Caco-2 (cell line): ENCODE results near the gene TNNT2. TPM values are rescaled to one million over a fixed set of nuclear protein-coding genes. Genes with fewer than 3 reads are reported as not detected.

Experiments used
- BruUV-seq: library from RNA; stranded (reverse); fragments of 400-500 nt; replicated peaks from 2 replicates; lab custom pipeline; 2021; lab: Mats Ljungman, UMichigan
- CTCF ChIA-PET: fragments of 300-600 bp; sonication (Branson Sonifier 250); formaldehyde crosslinking; loops from one replicate; lab custom pipeline; 2022; ENCODE audit warnings: antibody characterized with exemption; lab: Charles Lee
- POLR2A ChIA-PET: fragments of 300-600 bp; sonication (Branson Sonifier 250); formaldehyde crosslinking; loops from one replicate; lab custom pipeline; 2022; ENCODE audit warnings: antibody characterized with exemption; lab: Charles Lee
- DNase-seq, 2 experiments: peaks; one replicate each; pipeline versions ENCODE4 v3.0.0 to v3.0.0-alpha.2; 2020 to 2022
- H3K27me3 ChIP-seq: replicated peaks from 2 replicates; pipeline ENCODE4 v1.6.0; 2011; ENCODE audit warnings: low read length; ENCODE audit not compliant: control insufficient read depth, insufficient read depth
- H3K36me3 ChIP-seq: 2 replicates; pipeline ENCODE4 v1.5.1; 2011; ENCODE audit warnings: low read length; ENCODE audit not compliant: control insufficient read depth, insufficient read depth
- H3K4me1 ChIP-seq: fragments of 250-450 bp; sonication (Bioruptor Pico); 2 replicates; pipeline ENCODE4 v1.5.1; 2020; ENCODE audit warnings: mild to moderate bottlenecking
- H3K4me3 ChIP-seq: 2 replicates; pipeline ENCODE4 v1.5.1; 2011; ENCODE audit warnings: low read depth, mild to moderate bottlenecking, control low read depth, low read length
- H3K9me3 ChIP-seq: fragments of 250-450 bp; sonication (Bioruptor Pico); 2 replicates; pipeline ENCODE4 v1.5.1; 2020; ENCODE audit warnings: mild to moderate bottlenecking, moderate library complexity
- H3K27ac Mint-ChIP-seq: one replicate; pipeline ENCODE4 v1.8.0; 2022; ENCODE audit warnings: mixed read lengths; ENCODE audit not compliant: unreplicated experiment
- H3K27me3 Mint-ChIP-seq: one replicate; pipeline ENCODE4 v1.8.0; 2022; ENCODE audit warnings: mixed read lengths; ENCODE audit not compliant: insufficient read depth, unreplicated experiment
- H3K36me3 Mint-ChIP-seq: one replicate; pipeline ENCODE4 v1.8.0; 2022; ENCODE audit warnings: mild to moderate bottlenecking, mixed read lengths; ENCODE audit not compliant: insufficient read depth, unreplicated experiment
- H3K4me1 Mint-ChIP-seq: one replicate; pipeline ENCODE4 v1.8.0; 2022; ENCODE audit warnings: low read depth, mixed read lengths; ENCODE audit not compliant: unreplicated experiment
- H3K4me3 Mint-ChIP-seq: one replicate; pipeline ENCODE4 v1.8.0; 2022; ENCODE audit warnings: mild to moderate bottlenecking, moderate library complexity, mixed read lengths; ENCODE audit not compliant: unreplicated experiment
- H3K9me3 Mint-ChIP-seq: one replicate; pipeline ENCODE4 v1.8.0; 2022; ENCODE audit warnings: mixed read lengths; ENCODE audit not compliant: unreplicated experiment
- CTCF ChIP-seq, 2 experiments: fragments of 200-600 bp in 1 of 2; IDR thresholded peaks; 1 replicate in 1 of 2; 2 replicates in 1 of 2; pipeline versions ENCODE4 v1.5.1 to v1.8.0; 2011 to 2022; ENCODE audit warnings: antibody characterized with exemption in 1 of 2, control low read depth in 1 of 2, inconsistent platforms in 1 of 2, low read depth in 1 of 2, low read length in 1 of 2, mild to moderate bottlenecking in 1 of 2, moderate library complexity in 1 of 2; ENCODE audit not compliant: insufficient read depth in 1 of 2, severe bottlenecking in 1 of 2, unreplicated experiment in 1 of 2
- intact Hi-C: fragments of 100-400 bp; cut with micrococcal nuclease; formaldehyde crosslinking; loops from one replicate; pipeline ENCODE4 v1.10.0; 2022; ENCODE audit not compliant: unreplicated experiment
- total RNA-seq: library from RNA; stranded (reverse); gene quantifications from 2 replicates; pipeline ENCODE4 v1.2.3, GENCODE V29; 2022

TNNT2 gene
- total RNA-seq, 1 experiment from 2014 or later: 7.3 TPM

DNA sequence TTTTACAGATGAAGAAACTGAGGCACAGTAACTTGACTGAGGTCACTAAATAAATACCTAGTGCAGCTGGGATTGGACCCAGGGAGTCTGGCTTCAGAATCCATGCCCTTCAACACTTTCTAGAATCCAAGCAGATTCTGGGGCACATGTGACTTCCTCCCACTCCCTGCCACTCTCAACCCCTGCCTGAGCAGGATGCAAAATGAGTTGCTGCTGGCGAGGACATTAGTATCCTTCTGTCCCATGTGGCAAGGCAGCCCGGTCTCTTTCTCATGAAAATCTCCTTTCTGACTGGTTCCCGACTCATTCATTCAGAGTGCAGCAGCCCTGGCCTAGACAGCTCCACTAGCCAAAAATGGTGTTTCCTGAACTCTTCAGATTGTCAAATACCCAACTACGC lies 28.4 kb downstream of the TNNT2 start:
- Histone ChIP-seq H3K4me1 (no peaks in the 10 kb centered on the region), H3K27me3 (no peaks in the 10 kb centered on the region; the same call in 1 of the 2 replicates), H3K4me3 (no peak overlapping the region), H3K9me3 (no peaks in the 10 kb centered on the region), H3K36me3 (no peaks in the 10 kb centered on the region)
- H3K4me1 Mint-ChIP-seq: no peaks in the 10 kb centered on the region
- peaks cover 16% of the 10 kb centered on the region for H3K27me3 Mint-ChIP-seq
- intact Hi-C loops: loop anchor here (5.0 kb wide), 1 partner anchor 58 kb away; no protein-coding TSS in a partner anchor
- H3K27ac Mint-ChIP-seq: no peak overlapping the region
- ChIA-PET CTCF (interaction anchor here (0.6 to 1.5 kb wide), 4 partner anchors 13 to 95 kb away, joined by 3 to 13 read pairs (median 3); no protein-coding TSS in a partner anchor), POLR2A (no interaction called here)
- BruUV-seq: no TSS peak
- H3K4me3 Mint-ChIP-seq: no peak overlapping the region
- TF ChIP-seq CTCF (IDR thresholded peaks at IDR 0.05; ENCODE audit: insufficient read depth in 1 of 2, low read depth in 1 of 2, low read length in 1 of 2, severe bottlenecking in 1 of 2, unreplicated experiment in 1 of 2): no peak
- H3K36me3 Mint-ChIP-seq: no peaks in the 10 kb centered on the region
- H3K9me3 Mint-ChIP-seq: no peaks in the 10 kb centered on the region
- DNase-seq: no peak

- H3K9me3 Mint-ChIP-seq: no peaks in the 10 kb centered on the region
- BruUV-seq: no TSS peak
- no peaks in the 10 kb centered on the region for H3K36me3 ChIP-seq
- H3K4me3 ChIP-seq: no peak overlapping the region
- peaks cover 16% of the 10 kb centered on the region for H3K27me3 Mint-ChIP-seq
- no peak overlapping the region for H3K4me3 Mint-ChIP-seq
- H3K27ac Mint-ChIP-seq: no peak overlapping the region
- H3K9me3 ChIP-seq: no peaks in the 10 kb centered on the region
- intact Hi-C loops: loop anchor here (1.0 to 5.0 kb wide), 2 partner anchors 13 to 59 kb away; no protein-coding TSS in a partner anchor
- H3K4me1 Mint-ChIP-seq: no peaks in the 10 kb centered on the region
- H3K36me3 Mint-ChIP-seq: no peaks in the 10 kb centered on the region
- TF ChIP-seq CTCF (IDR thresholded peaks at IDR 0.05; ENCODE audit: insufficient read depth in 1 of 2, low read depth in 1 of 2, low read length in 1 of 2, severe bottlenecking in 1 of 2, unreplicated experiment in 1 of 2): peak; percentile 42 to 74
- ChIA-PET CTCF (interaction anchor here (0.6 to 1.5 kb wide), 14 partner anchors 8 to 377 kb away, joined by 3 to 13 read pairs (median 3); no protein-coding TSS in a partner anchor), POLR2A (no interaction called here)
- DNase-seq: peak; percentile 60 to 73
- no peaks in the 10 kb centered on the region for H3K4me1 ChIP-seq
- no peaks in the 10 kb centered on the region; the same call in 1 of the 2 replicates for H3K27me3 ChIP-seq
Observed at GRCh38 chr1:201348211-201348566, 29.3 kb downstream of the TNNT2 start.

- Mint-ChIP-seq H3K27ac (no peak overlapping the region), H3K36me3 (no peaks in the 10 kb centered on the region), H3K27me3 (peaks cover 16% of the 10 kb centered on the region), H3K4me1 (no peaks in the 10 kb centered on the region), H3K9me3 (no peaks in the 10 kb centered on the region), H3K4me3 (no peak overlapping the region)
- intact Hi-C loops: loop anchor here (1.0 to 5.0 kb wide), 2 partner anchors 14 to 60 kb away; no protein-coding TSS in a partner anchor
- TF ChIP-seq CTCF (IDR thresholded peaks at IDR 0.05; ENCODE audit: insufficient read depth in 1 of 2, low read depth in 1 of 2, low read length in 1 of 2, severe bottlenecking in 1 of 2, unreplicated experiment in 1 of 2): no peak
- no peaks in the 10 kb centered on the region for H3K9me3 ChIP-seq
- no TSS peak for BruUV-seq
- H3K4me3 ChIP-seq: no peak overlapping the region
- no peaks in the 10 kb centered on the region for H3K4me1 ChIP-seq
- no peaks in the 10 kb centered on the region; the same call in 1 of the 2 replicates for H3K27me3 ChIP-seq
- CTCF ChIA-PET: interaction anchor here (0.6 to 1.8 kb wide), 19 partner anchors 9 to 376 kb away, joined by 3 to 19 read pairs (median 4); no protein-coding TSS in a partner anchor
- POLR2A ChIA-PET: no interaction called here
- no peaks in the 10 kb centered on the region for H3K36me3 ChIP-seq
- DNase-seq: no peak
Observed at GRCh38 chr1:201347498-201348210, 29.8 kb downstream of the TNNT2 start.
